Stomach smooth muscle (tissue), 2 donors: ENCODE data around the gene TM7SF3.
A peak's percentile ranks its signal among the peaks of the same experiment; 100 is the strongest.

Experiments used
- H3K27ac ChIP-seq: one replicate; pipeline ENCODE4 v1.7.0; 2013; ENCODE audit warnings: mild to moderate bottlenecking, low read length, inconsistent platforms
- H3K27me3 ChIP-seq, 2 donors: one replicate each; pipeline ENCODE4 v1.7.0; 2013; ENCODE audit warnings: low read length in 2 of 2; ENCODE audit not compliant: insufficient read depth in 2 of 2, control insufficient read depth in 1 of 2
- H3K36me3 ChIP-seq, 2 donors: one replicate each; pipeline ENCODE4 v1.7.0; 2013; ENCODE audit warnings: low read length in 2 of 2; ENCODE audit not compliant: control insufficient read depth in 2 of 2, insufficient read depth in 2 of 2
- H3K4me1 ChIP-seq: one replicate; pipeline ENCODE4 v1.7.0; 2013; ENCODE audit warnings: low read length; ENCODE audit not compliant: control insufficient read depth, insufficient read depth
- H3K4me3 ChIP-seq, 2 donors: one replicate each; pipeline ENCODE4 v1.7.0; 2013; ENCODE audit warnings: low read length in 2 of 2
- H3K9ac ChIP-seq, 2 donors: one replicate each; pipeline ENCODE4 v1.7.0; 2013; ENCODE audit warnings: low read length in 2 of 2, mild to moderate bottlenecking in 1 of 2
- H3K9me3 ChIP-seq, 2 donors: one replicate each; pipeline ENCODE4 v1.7.0; 2013; ENCODE audit warnings: low read length in 2 of 2; ENCODE audit not compliant: control insufficient read depth in 2 of 2
- donor health status: healthy.
- donor health status: Pancreatic carcinoma.

Gene TM7SF3

DNA sequence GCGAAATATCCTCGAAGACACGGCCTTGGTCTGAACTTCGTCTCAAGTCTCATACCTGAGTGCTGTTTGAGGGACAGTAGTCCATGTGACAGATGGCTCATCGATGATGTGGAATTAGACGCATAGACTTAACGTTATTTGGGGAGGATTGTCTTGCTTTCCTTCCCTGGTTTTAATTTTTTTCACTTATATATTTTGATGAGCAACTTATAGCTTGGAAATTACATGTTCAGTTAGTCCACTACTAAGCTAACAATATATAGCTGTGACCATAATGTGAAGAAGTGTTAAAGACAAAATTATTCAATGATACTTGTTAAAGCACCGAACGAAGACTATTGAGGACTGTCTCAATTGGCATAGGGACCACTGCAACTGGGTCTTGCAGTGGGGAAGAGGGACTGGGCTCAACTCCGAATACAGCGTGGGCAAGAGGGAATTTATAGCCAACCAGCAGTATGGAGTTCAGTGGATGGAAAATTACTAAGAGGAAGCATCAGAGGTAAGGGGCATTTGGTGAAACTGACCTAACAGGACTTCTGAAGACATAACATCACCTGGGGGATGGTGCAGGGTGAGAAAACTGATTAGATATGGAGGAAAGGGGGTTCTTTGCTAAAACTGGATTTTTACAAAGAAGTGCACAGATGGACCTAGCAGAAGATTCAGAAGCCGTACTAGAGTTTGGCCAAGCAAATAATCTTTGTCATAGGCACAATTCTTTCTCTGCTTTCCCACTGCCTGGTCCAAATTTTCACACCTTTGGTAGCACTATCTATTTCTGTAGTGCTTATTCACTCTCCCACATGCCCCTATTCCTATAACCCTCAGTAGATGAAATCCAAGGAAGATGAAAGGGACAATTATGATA lies 910 bp upstream of the TM7SF3 start:
- no peaks in the 10 kb centered on the region for H3K36me3 ChIP-seq
- H3K9me3 ChIP-seq = no peaks in the 10 kb centered on the region
- peak overlapping the region; percentile 93 for H3K27ac ChIP-seq
- H3K4me3 ChIP-seq = peak overlapping the region; percentile 93 to 97
- H3K27me3 ChIP-seq = no peaks in the 10 kb centered on the region
- H3K9ac ChIP-seq = peak overlapping the region; percentile 95 to 98
- H3K4me1 ChIP-seq = peaks cover 14% of the 10 kb centered on the region

DNA sequence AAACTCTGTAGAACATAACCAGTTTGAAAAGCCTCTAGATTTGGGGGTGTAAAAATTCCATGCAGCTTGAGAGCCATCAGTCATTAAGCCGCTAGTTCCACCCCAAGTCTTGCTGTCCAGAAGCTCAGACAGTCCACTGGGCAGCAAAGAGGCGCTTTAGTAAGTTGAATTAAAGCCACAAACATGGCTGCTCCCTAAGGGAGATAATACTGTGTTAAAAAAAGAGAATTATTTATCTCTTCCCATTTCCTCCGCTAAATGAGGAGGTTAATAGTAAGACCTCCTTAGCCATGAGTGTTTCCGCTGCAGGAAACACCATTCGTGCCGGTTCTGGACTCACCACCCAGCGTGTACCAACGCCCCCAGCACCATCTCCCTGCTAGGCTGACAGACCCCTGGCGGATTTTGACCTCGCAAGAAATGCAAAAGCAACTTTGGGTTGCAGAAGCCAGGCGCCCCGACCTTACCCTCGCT lies 536 bp downstream of the TM7SF3 start:
- peaks cover 14% of the 10 kb centered on the region for H3K4me1 ChIP-seq
- H3K9me3 ChIP-seq = no peaks in the 10 kb centered on the region
- H3K27ac ChIP-seq = peak overlapping the region; percentile 93
- no peaks in the 10 kb centered on the region for H3K36me3 ChIP-seq
- H3K27me3 ChIP-seq = no peaks in the 10 kb centered on the region
- H3K4me3 ChIP-seq = peak overlapping the region; percentile 93 to 97
- peak overlapping the region; percentile 74 to 98 for H3K9ac ChIP-seq

DNA sequence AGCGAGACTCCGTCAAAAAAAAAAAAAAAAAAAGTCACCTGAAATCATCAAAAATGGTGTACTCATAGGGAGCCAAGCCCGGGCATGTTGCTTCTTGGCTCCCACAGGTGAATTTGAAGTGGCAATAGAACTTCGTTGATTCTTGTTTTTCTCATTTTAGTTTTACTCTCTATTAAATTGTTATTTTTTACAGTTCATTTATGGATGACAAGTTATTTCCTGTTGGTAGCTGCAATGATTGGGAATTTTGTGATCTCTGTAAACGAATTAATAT lies 1.3 kb downstream of the TM7SF3 start:
- Histone ChIP-seq H3K27ac (no peak overlapping the region), H3K9me3 (no peaks in the 10 kb centered on the region), H3K4me3 (peak overlapping the region in 1 of 2 donors; percentile 93), H3K27me3 (no peaks in the 10 kb centered on the region), H3K9ac (no peak overlapping the region), H3K4me1 (peaks cover 14% of the 10 kb centered on the region), H3K36me3 (no peaks in the 10 kb centered on the region)

DNA sequence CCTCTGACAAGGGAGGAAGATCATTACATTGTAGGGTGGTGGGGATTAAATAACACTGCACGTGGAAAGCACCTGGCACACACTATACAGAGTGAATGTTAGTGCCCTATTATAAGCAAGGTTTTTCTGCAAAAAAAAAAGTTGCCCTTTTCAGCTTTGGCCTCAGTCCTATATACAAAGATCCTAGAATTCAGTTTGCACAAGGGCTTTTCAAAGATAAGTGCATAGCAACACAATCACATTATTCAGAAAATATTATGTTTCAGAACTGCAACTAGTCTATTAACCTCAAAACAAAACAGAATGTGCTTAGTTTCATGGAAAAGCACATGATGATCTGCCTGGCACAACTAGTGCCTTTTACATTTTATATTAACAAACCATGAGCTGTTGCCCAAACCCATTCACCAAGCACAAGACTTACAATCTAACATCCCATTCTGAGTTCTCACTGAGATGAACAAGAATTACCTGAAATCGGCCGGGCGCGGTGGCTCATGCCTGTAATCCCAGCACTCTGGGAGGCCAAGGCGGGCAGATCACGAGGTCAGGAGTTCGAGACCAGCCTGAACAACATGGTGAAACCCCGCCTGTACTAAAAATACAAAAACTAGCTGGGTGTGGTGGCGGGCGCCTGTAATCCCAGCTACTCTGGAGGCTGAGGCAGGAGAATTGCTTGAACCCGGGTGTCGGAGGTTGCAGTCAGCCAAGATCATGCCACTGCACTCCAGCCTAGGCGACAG lies 1.8 kb downstream of the TM7SF3 start:
- Histone ChIP-seq H3K27me3 (no peaks in the 10 kb centered on the region), H3K4me1 (peaks cover 14% of the 10 kb centered on the region), H3K9me3 (no peaks in the 10 kb centered on the region), H3K4me3 (peak overlapping the region in 1 of 2 donors; percentile 93), H3K27ac (no peak overlapping the region), H3K36me3 (no peaks in the 10 kb centered on the region), H3K9ac (no peak overlapping the region)

DNA sequence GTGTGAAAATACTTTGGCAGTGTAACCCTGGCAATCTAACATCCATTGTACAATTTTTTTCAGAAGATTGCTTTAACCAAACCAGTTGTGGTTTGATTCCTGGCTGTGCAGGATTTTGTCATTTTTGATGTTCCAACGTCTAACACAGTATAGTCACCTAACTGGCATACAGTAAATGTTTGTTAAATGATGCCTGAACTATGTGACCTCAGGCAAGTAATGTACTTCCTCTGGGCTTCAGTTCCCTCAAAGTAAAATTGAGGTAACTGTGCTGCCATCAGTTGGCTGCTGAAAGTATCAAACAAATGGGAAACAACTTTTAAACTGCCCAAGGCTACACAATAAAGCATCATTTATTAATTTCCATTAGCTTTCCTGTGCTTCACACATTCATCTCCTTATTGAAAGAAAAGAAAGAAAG lies 4.3 kb downstream of the TM7SF3 start:
- Histone ChIP-seq H3K4me3 (no peak overlapping the region), H3K9me3 (no peaks in the 10 kb centered on the region), H3K27me3 (no peaks in the 10 kb centered on the region), H3K4me1 (peaks cover 9% of the 10 kb centered on the region), H3K27ac (no peak overlapping the region), H3K9ac (no peak overlapping the region), H3K36me3 (no peaks in the 10 kb centered on the region)

DNA sequence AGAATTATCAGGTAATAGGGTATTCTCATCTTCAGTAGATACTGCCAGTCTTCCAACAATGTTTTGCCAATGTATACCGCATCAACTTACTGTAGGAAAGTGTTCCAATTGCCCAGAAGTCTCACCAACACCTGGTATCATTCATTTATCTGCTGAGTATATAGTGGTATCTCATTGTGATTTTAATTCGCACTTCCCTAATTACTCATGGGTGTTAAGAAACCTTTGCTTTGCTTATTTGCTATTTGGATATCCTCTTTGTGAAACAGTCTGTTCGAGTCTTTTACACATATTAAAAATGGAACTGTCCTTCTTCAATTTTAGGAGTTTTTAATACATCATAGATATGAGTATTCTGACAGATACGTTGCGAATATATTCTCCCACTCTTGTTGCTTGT lies 6.1 kb downstream of the TM7SF3 start:
- H3K9me3 ChIP-seq = no peaks in the 10 kb centered on the region
- no peak overlapping the region for H3K9ac ChIP-seq
- no peaks in the 10 kb centered on the region for H3K27me3 ChIP-seq
- no peaks in the 10 kb centered on the region for H3K4me1 ChIP-seq
- H3K36me3 ChIP-seq = no peaks in the 10 kb centered on the region
- H3K4me3 ChIP-seq = no peak overlapping the region
- no peak overlapping the region for H3K27ac ChIP-seq

- H3K27me3 ChIP-seq = no peaks in the 10 kb centered on the region
- H3K27ac ChIP-seq = no peak overlapping the region
- H3K9me3 ChIP-seq = no peaks in the 10 kb centered on the region
- no peaks in the 10 kb centered on the region for H3K36me3 ChIP-seq
- no peak overlapping the region for H3K4me3 ChIP-seq
- H3K9ac ChIP-seq = no peak overlapping the region
- no peaks in the 10 kb centered on the region for H3K4me1 ChIP-seq
Observed at GRCh38 chr12:27006797-27007467, 7.3 kb downstream of the TM7SF3 start.

GRCh38 chr12:27005495-27005894 lies 8.7 kb downstream of the TM7SF3 start:
- H3K9me3 ChIP-seq = no peaks in the 10 kb centered on the region
- H3K4me1 ChIP-seq = no peaks in the 10 kb centered on the region
- no peak overlapping the region for H3K9ac ChIP-seq
- H3K4me3 ChIP-seq = no peak overlapping the region
- H3K36me3 ChIP-seq = no peaks in the 10 kb centered on the region
- no peaks in the 10 kb centered on the region for H3K27me3 ChIP-seq
- no peak overlapping the region for H3K27ac ChIP-seq

DNA sequence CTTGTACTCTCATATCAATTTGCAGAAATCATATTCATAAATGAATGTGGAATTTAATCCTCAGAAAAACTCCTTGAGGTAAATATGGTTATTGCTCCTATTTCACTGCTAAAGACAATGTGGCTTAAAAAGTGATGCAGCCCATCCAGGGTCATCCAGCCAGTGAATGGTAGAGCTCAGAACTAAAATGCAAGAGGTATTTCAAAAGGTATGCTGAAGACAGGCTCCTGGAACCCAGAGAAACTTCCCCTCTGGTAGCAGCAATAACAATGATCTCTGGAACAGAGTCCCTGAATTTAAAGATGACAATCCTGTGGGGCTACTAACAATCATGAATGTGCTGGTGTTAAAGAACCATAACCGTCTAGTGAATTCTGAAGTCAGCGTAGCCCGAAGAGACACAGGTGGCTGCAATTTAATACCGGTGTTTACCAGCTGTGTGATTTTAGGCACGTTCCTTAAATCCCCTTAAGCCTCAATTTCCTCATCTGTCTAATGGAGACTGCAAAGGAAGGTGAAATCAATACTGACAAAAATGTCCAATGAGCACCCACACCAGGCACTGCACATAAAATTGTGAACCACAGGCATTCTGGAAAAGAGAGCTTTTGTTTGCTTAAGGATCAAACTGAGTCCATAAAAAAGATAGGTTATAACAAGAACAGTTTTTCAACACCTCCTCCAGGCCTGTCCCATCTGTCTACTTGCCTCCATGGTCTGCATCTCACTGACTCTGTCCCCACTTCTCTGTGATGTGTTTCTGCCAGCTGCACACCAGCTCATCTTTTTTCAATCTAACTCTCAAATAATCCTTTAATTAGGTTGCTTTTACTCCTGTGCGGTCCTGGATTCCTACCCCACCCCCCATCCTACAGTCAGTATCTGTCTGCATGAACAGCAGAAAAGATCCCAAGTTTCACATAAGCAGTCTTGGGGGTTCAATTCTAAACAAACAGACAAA lies 10.5 kb downstream of the TM7SF3 start:
- Histone ChIP-seq H3K27me3 (no peaks in the 10 kb centered on the region), H3K9ac (no peak overlapping the region), H3K36me3 (peaks cover 5% of the 10 kb centered on the region in 2 donors), H3K9me3 (no peaks in the 10 kb centered on the region), H3K4me1 (no peaks in the 10 kb centered on the region), H3K4me3 (no peak overlapping the region), H3K27ac (no peak overlapping the region)

DNA sequence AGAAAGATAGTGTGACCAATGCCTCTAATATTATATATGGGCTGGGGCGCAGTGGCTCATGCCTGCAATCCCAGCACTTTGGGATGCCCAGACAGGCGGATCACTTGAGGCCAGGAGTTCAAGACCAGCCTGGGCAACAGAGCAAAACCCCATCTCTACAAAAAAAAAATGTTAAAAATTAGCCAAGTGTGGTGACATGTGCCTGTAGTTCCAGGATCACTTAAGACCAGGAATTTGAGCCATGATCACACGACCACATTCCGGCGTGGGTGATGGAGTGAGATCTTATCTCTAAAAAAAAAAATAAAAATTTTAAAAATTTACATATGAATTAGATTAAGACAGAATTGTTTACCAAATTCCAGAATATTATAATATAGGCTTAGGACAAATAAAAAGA lies 12.0 kb downstream of the TM7SF3 start:
- Histone ChIP-seq H3K4me3 (no peak overlapping the region), H3K27ac (no peak overlapping the region), H3K4me1 (no peaks in the 10 kb centered on the region), H3K9ac (no peak overlapping the region), H3K27me3 (no peaks in the 10 kb centered on the region), H3K36me3 (peaks cover 9 to 11% of the 10 kb centered on the region in 2 donors), H3K9me3 (no peaks in the 10 kb centered on the region)
